ENCODE data around the gene FAM222A. TPM values are rescaled to one million over a fixed set of nuclear protein-coding genes. Genes with fewer than 3 reads are reported as not detected.

Gene FAM222A
- total RNA-seq, 1 experiment from 2014 or later, result 1.2 TPM

- DNase-seq (ENCODE audit: low spot score), result no peak
These were observed 45.1 kb downstream of the FAM222A start for GRCh38 chr12:109758426-109759420.

- DNase-seq (ENCODE audit: low spot score), result no peak
These were observed 46.0 kb downstream of the FAM222A start for GRCh38 chr12:109759595-109759994.

GRCh38 chr12:109760031-109760929, 46.7 kb downstream of the FAM222A start:
- DNase-seq (ENCODE audit: low spot score), result no peak

GRCh38 chr12:109760930-109761921, 47.6 kb downstream of the FAM222A start:
- DNase-seq (ENCODE audit: low spot score), result no peak

GRCh38 chr12:109762071-109762672, 48.5 kb downstream of the FAM222A start:
- no peak for DNase-seq (ENCODE audit: low spot score)

- no peak for DNase-seq (ENCODE audit: low spot score)
These were observed 49.1 kb downstream of the FAM222A start for GRCh38 chr12:109762673-109763191.

- DNase-seq (ENCODE audit: low spot score), result peak; percentile 31
These were observed 49.7 kb downstream of the FAM222A start for GRCh38 chr12:109763201-109763841.

GRCh38 chr12:109764123-109764522, 50.5 kb downstream of the FAM222A start:
- DNase-seq (ENCODE audit: low spot score), result no peak

- no peak for DNase-seq (ENCODE audit: low spot score)
These were observed 51.3 kb downstream of the FAM222A start for GRCh38 chr12:109764776-109765445.

GRCh38 chr12:109765446-109765810, 51.8 kb downstream of the FAM222A start:
- DNase-seq (ENCODE audit: low spot score), result no peak

GRCh38 chr12:109766251-109766778, 52.7 kb downstream of the FAM222A start:
- DNase-seq (ENCODE audit: low spot score), result no peak

GRCh38 chr12:109767456-109767855, 53.8 kb downstream of the FAM222A start:
- DNase-seq (ENCODE audit: low spot score), result no peak

- DNase-seq (ENCODE audit: low spot score), result no peak
These were observed 54.6 kb downstream of the FAM222A start for GRCh38 chr12:109767991-109768900.

- DNase-seq (ENCODE audit: low spot score), result no peak
These were observed 55.5 kb downstream of the FAM222A start for GRCh38 chr12:109768901-109769670.

GRCh38 chr12:109770104-109770860, 56.7 kb downstream of the FAM222A start:
- DNase-seq (ENCODE audit: low spot score), result no peak

GRCh38 chr12:109770861-109771670, 57.4 kb downstream of the FAM222A start:
- no peak for DNase-seq (ENCODE audit: low spot score)
